H1 (cell line): ENCODE data around the gene POLR1D. TPM values are rescaled to one million over a fixed set of nuclear protein-coding genes. Genes with fewer than 3 reads are reported as not detected.

Experiments
- CTCF ChIA-PET: fragments of 300-600 bp; sonication (Branson Sonifier 250); formaldehyde crosslinking; loops from one replicate; lab custom pipeline; 2021; ENCODE audit not compliant: partially characterized antibody; lab: Charles Lee
- POLR2A ChIA-PET: fragments of 300-600 bp; sonication (Branson Sonifier 250); formaldehyde crosslinking; loops from one replicate; lab custom pipeline; 2021; ENCODE audit warnings: inconsistent platforms; ENCODE audit not compliant: partially characterized antibody; lab: Charles Lee
- DNase-seq, 2 experiments: peaks; one replicate each; pipeline versions ENCODE4 v3.0.0 to v3.0.0-alpha.2; 2010 to 2022; ENCODE audit warnings: low spot score in 2 of 2, low read depth in 1 of 2, mixed read lengths in 1 of 2
- FAIRE-seq: peaks from 2 replicates; lab custom pipeline; 2011; peaks lifted over from hg19 to GRCh38; lab: Jason Lieb, UNC
- H2AFZ ChIP-seq: 2 replicates; pipeline ENCODE4 v1.8.1; 2012; ENCODE audit warnings: low read length, inconsistent platforms
- H2AK5ac ChIP-seq: 2 replicates; pipeline ENCODE4 v1.6.1; 2013; ENCODE audit warnings: low read depth, low read length
- H2BK120ac ChIP-seq: replicated peaks from 2 replicates; pipeline ENCODE3; 2013; ENCODE audit warnings: low read depth, low read length, inconsistent platforms
- H2BK12ac ChIP-seq: 2 replicates; pipeline ENCODE4 v1.6.1; 2013; ENCODE audit warnings: low read depth, low read length
- H2BK15ac ChIP-seq: 2 replicates; pipeline ENCODE4 v1.6.1; 2013; ENCODE audit warnings: low read length
- H2BK20ac ChIP-seq: 2 replicates; pipeline ENCODE4 v1.6.1; 2013; ENCODE audit warnings: low read length
- H2BK5ac ChIP-seq: 2 replicates; pipeline ENCODE4 v1.6.1; 2013; ENCODE audit warnings: low read depth, low read length
- H3K14ac ChIP-seq: 2 replicates; pipeline ENCODE4 v1.6.1; 2013; ENCODE audit warnings: inconsistent platforms; ENCODE audit not compliant: insufficient read length
- H3K18ac ChIP-seq: 2 replicates; pipeline ENCODE4 v1.6.1; 2013; ENCODE audit warnings: low read length; ENCODE audit errors: extremely low read depth
- H3K23ac ChIP-seq: 2 replicates; pipeline ENCODE4 v1.6.1; 2013; ENCODE audit warnings: inconsistent platforms; ENCODE audit not compliant: insufficient read length
- H3K23me2 ChIP-seq: 2 replicates; pipeline ENCODE4 v1.6.1; 2013; ENCODE audit warnings: low read depth, low read length
- H3K27ac ChIP-seq: 2 replicates; pipeline ENCODE4 v1.6.1; 2011; ENCODE audit warnings: low read depth, low read length, inconsistent platforms
- H3K27me3 ChIP-seq, 4 experiments: replicated peaks in 1 of 4; 1 replicate in 1 of 4; 2 replicates in 3 of 4; pipeline versions ENCODE4 v1.6.1 to v1.8.1; 2011 to 2013; ENCODE audit warnings: low read length in 3 of 4, mild to moderate bottlenecking in 3 of 4, inconsistent platforms in 2 of 4, mixed read lengths in 2 of 4, moderate library complexity in 1 of 4; ENCODE audit not compliant: control insufficient read depth in 3 of 4, insufficient read depth in 3 of 4; ENCODE audit errors: extremely low read depth in 1 of 4
- H3K36me3 ChIP-seq, 4 experiments: 2 replicates each; pipeline versions ENCODE4 v1.6.1 to v1.8.1; 2011 to 2013; ENCODE audit warnings: mild to moderate bottlenecking in 4 of 4, low read length in 3 of 4, moderate library complexity in 2 of 4, control low read depth in 1 of 4, inconsistent platforms in 1 of 4; ENCODE audit not compliant: insufficient read depth in 4 of 4, control insufficient read depth in 2 of 4
- H3K4ac ChIP-seq: replicated peaks from 2 replicates; pipeline ENCODE3; 2013; ENCODE audit warnings: low read length, low read depth, mixed read lengths, inconsistent platforms; ENCODE audit not compliant: insufficient read length
- H3K4me1 ChIP-seq, 4 experiments: replicated peaks in 1 of 4; 1 replicate in 1 of 4; 2 replicates in 3 of 4; pipeline versions ENCODE4 v1.6.1 to v1.8.1; 2011 to 2013; ENCODE audit warnings: low read length in 3 of 4, inconsistent platforms in 2 of 4, mixed read lengths in 1 of 4; ENCODE audit not compliant: insufficient read depth in 4 of 4, control insufficient read depth in 3 of 4
- H3K4me2 ChIP-seq, 2 experiments: 2 replicates each; pipeline versions ENCODE4 v1.6.1 to v1.8.1; 2011 to 2013; ENCODE audit warnings: low read depth in 2 of 2, low read length in 2 of 2, control low read depth in 1 of 2, inconsistent platforms in 1 of 2, mild to moderate bottlenecking in 1 of 2; ENCODE audit not compliant: insufficient read depth in 1 of 2
- H3K4me3 ChIP-seq, 4 experiments: fragments of 200-600, 300-600 bp in 1 of 4; sonication (generic), shearing (Covaris generic), sonication (Bioruptor Twin) in 1 of 4; 2 replicates each; pipeline versions ENCODE4 v1.5.1 to v1.8.1; 2011 to 2016; ENCODE audit warnings: low read length in 4 of 4, low read depth in 3 of 4, control low read depth in 2 of 4, inconsistent platforms in 2 of 4, mild to moderate bottlenecking in 2 of 4, mixed read lengths in 1 of 4, moderate library complexity in 1 of 4; ENCODE audit not compliant: insufficient read depth in 2 of 4; ENCODE audit errors: extremely low read depth in 1 of 4
- H3K56ac ChIP-seq: replicated peaks from 2 replicates; pipeline ENCODE3; 2013; ENCODE audit warnings: low read depth, mild to moderate bottlenecking, mixed read lengths, low read length, inconsistent platforms; ENCODE audit not compliant: insufficient read length
- H3K79me1 ChIP-seq: 2 replicates; pipeline ENCODE4 v1.6.1; 2013; ENCODE audit warnings: low read depth, low read length, control low read depth
- H3K79me2 ChIP-seq, 2 experiments: 2 replicates each; pipeline versions ENCODE4 v1.6.1 to v1.8.1; 2012 to 2013; ENCODE audit warnings: low read length in 2 of 2, mild to moderate bottlenecking in 2 of 2, inconsistent platforms in 1 of 2; ENCODE audit not compliant: insufficient read depth in 2 of 2, control insufficient read depth in 1 of 2
- H3K9ac ChIP-seq, 4 experiments: replicated peaks in 1 of 4; 1 replicate in 1 of 4; 2 replicates in 3 of 4; pipeline versions ENCODE4 v1.6.1 to v1.8.1; 2011 to 2013; ENCODE audit warnings: low read depth in 3 of 4, low read length in 3 of 4, control low read depth in 2 of 4, mild to moderate bottlenecking in 2 of 4, moderate library complexity in 2 of 4, inconsistent platforms in 1 of 4; ENCODE audit errors: extremely low read depth in 1 of 4
- H3K9me3 ChIP-seq, 2 experiments: 2 replicates each; pipeline versions ENCODE4 v1.6.1 to v1.8.1; 2012 to 2013; ENCODE audit warnings: mild to moderate bottlenecking in 2 of 2, moderate library complexity in 2 of 2, control low read depth in 1 of 2, inconsistent platforms in 1 of 2, low read depth in 1 of 2, low read length in 1 of 2, mixed read lengths in 1 of 2; ENCODE audit not compliant: insufficient read depth in 2 of 2
- H4K20me1 ChIP-seq, 2 experiments: replicated peaks in 1 of 2; 2 replicates each; pipeline versions ENCODE3 to v1.8.1; 2011 to 2013; ENCODE audit warnings: inconsistent platforms in 2 of 2, low read length in 2 of 2, mild to moderate bottlenecking in 1 of 2; ENCODE audit not compliant: insufficient read depth in 2 of 2, control insufficient read depth in 1 of 2
- H4K5ac ChIP-seq: 2 replicates; pipeline ENCODE4 v1.6.1; 2013; ENCODE audit warnings: low read length, low read depth, mixed read lengths, inconsistent platforms; ENCODE audit not compliant: insufficient read length
- H4K8ac ChIP-seq: 2 replicates; pipeline ENCODE4 v1.8.0; 2013; ENCODE audit warnings: mild to moderate bottlenecking, moderate library complexity, low read length, inconsistent platforms; ENCODE audit not compliant: insufficient read depth; ENCODE audit errors: extremely low read depth
- H4K91ac ChIP-seq: replicated peaks from 2 replicates; pipeline ENCODE3; 2013; ENCODE audit warnings: low read length, mixed read lengths, inconsistent platforms; ENCODE audit not compliant: insufficient read length
- BCL11A ChIP-seq, 2 experiments: IDR thresholded peaks; one replicate each; pipeline ENCODE4 v1.6.1; 2011; ENCODE audit warnings: low read depth in 2 of 2, low read length in 2 of 2, mild to moderate bottlenecking in 2 of 2
- CEBPB ChIP-seq: IDR thresholded peaks from 2 replicates; pipeline ENCODE4 v1.6.1; 2012; ENCODE audit warnings: low read depth, low read length
- CHD2 ChIP-seq: IDR thresholded peaks from 2 replicates; pipeline ENCODE4 v1.6.1; 2012; ENCODE audit warnings: low read length, improper control_type of control experiment
- CTBP2 ChIP-seq: IDR thresholded peaks from 2 replicates; pipeline ENCODE4 v1.7.0; 2011; ENCODE audit warnings: borderline replicate concordance, mild to moderate bottlenecking, moderate library complexity, mixed read lengths, low read length; ENCODE audit not compliant: insufficient read depth, insufficient read length
- EZH2 ChIP-seq: fragments of 200-600 bp; sonication (generic); IDR thresholded peaks from 2 replicates; pipeline ENCODE4 v1.7.1; 2012; ENCODE audit warnings: low read depth, mild to moderate bottlenecking, moderate library complexity, low read length, inconsistent platforms; ENCODE audit not compliant: severe bottlenecking
- FOSL1 ChIP-seq: IDR thresholded peaks from 2 replicates; pipeline ENCODE4 v1.6.1; 2011; ENCODE audit warnings: mild to moderate bottlenecking, low read depth, low read length, moderate library complexity; ENCODE audit not compliant: insufficient read depth
- GABPA ChIP-seq: IDR thresholded peaks from 2 replicates; pipeline ENCODE4 v1.6.1; 2011; ENCODE audit warnings: mild to moderate bottlenecking, low read length, moderate library complexity, borderline replicate concordance; ENCODE audit not compliant: insufficient read depth
- GTF2F1 ChIP-seq: IDR thresholded peaks from 2 replicates; pipeline ENCODE4 v1.6.1; 2012; ENCODE audit warnings: low read depth, low read length, improper control_type of control experiment, borderline replicate concordance
- JUN ChIP-seq: IDR thresholded peaks from 2 replicates; pipeline ENCODE4 v1.6.1; 2011; ENCODE audit warnings: low read depth, mild to moderate bottlenecking, improper control_type of control experiment, low read length
- KDM5A ChIP-seq: fragments of 200-600 bp; IDR thresholded peaks from 2 replicates; pipeline ENCODE4 v1.7.1; 2012; ENCODE audit warnings: mild to moderate bottlenecking, low read length, inconsistent platforms, mixed read lengths
- MAX ChIP-seq: IDR thresholded peaks from 2 replicates; pipeline ENCODE4 v1.6.1; 2012; ENCODE audit warnings: inconsistent platforms
- SUZ12 ChIP-seq: fragments of 200-600 bp; sonication (generic); IDR thresholded peaks from 2 replicates; pipeline ENCODE4 v1.6.1; 2012; ENCODE audit warnings: mild to moderate bottlenecking, inconsistent platforms, low read length, moderate library complexity, mixed read lengths
- TAF1 ChIP-seq: IDR thresholded peaks from 2 replicates; pipeline ENCODE4 v1.6.1; 2011; ENCODE audit warnings: mild to moderate bottlenecking, low read depth, low read length
- TAF7 ChIP-seq: optimal IDR thresholded peaks from 2 replicates; pipeline ENCODE3; 2011; ENCODE audit warnings: low read depth, mild to moderate bottlenecking, inconsistent platforms, low read length, moderate library complexity, borderline replicate concordance
- TCF12 ChIP-seq: IDR thresholded peaks from 2 replicates; pipeline ENCODE4 v1.6.1; 2011; ENCODE audit warnings: low read depth, mild to moderate bottlenecking, low read length
- WGBS, 2 experiments: shearing (Covaris generic) in 1 of 2; methylation state at CpG; one replicate each; pipeline versions ENCODE4 v1.1.6 to v1.1.7; 2013 to 2015; ENCODE audit warnings: low lambda C conversion rate in 2 of 2, mixed read lengths in 2 of 2, inconsistent platforms in 1 of 2, low coverage in 1 of 2, missing lambda C conversion rate in 1 of 2; ENCODE audit not compliant: insufficient replicate concordance in 2 of 2, insufficient coverage in 1 of 2, insufficient read length in 1 of 2; ENCODE audit errors: extremely low coverage in 1 of 2, missing lambda C conversion rate in 1 of 2; 5-methylcytosine and 5-hydroxymethylcytosine counted together
- polyA plus RNA-seq, 7 experiments: library from polyadenylated mRNA; depleted of rRNA in 3 of 7; stranded (reverse) in 5 of 7; unstranded in 2 of 7; fragments of >200 nt in 5 of 7; fragments of 200-250 nt in 2 of 7; gene quantifications; 1 replicate in 5 of 7; 2 replicates in 1 of 7; 4 replicates in 1 of 7; pipeline versions ENCODE4 v1.2.1 to v1.2.3, GENCODE V29; 2011 to 2013; ENCODE audit warnings: missing spikeins in 2 of 7, mixed read lengths in 2 of 7
- total RNA-seq: library from RNA; stranded (reverse); fragmentation: NEBNext Ultra II Directional; extraction: Animal tissue kit (Norgen Biotek cat#: 25700); gene quantifications from 2 replicates; pipeline ENCODE4 v1.2.1, GENCODE V29; 2021

The POLR1D gene
- total and polyA plus RNA-seq, 2 of the 8 experiments (the other 6 are each of a cell fraction or from before 2014, with no cell fraction given) = 226 to 232 TPM

GRCh38 chr13:27605099-27605498 is 16.6 kb upstream of the POLR1D start:
- H3K9me3 ChIP-seq = no peaks in the 10 kb centered on the region
- FAIRE-seq = no peak
- 0 out of 2 replicates have a peak, but pooled peaks cover 5% of the 10 kb centered on the region for H3K79me1 ChIP-seq
- peaks cover 0 to 4% of the 10 kb centered on the region in 2 experiments for H4K20me1 ChIP-seq
- H2BK120ac ChIP-seq = no peak overlapping the region
- no peak overlapping the region for H3K23ac ChIP-seq
- H3K4me2 ChIP-seq = no peak overlapping the region
- H3K18ac ChIP-seq = no peak overlapping the region
- CTCF ChIA-PET = interaction anchor here (0.5 to 1.2 kb wide), 2 partner anchors 10 to 161 kb away, joined by 4 read pairs; no protein-coding TSS in a partner anchor
- H2BK15ac ChIP-seq = no peak overlapping the region
- no peak overlapping the region for H4K8ac ChIP-seq
- no peak overlapping the region for H3K14ac ChIP-seq
- no peak for DNase-seq
- H2AK5ac ChIP-seq = no peak overlapping the region
- no peak overlapping the region for H2AFZ ChIP-seq
- no peak overlapping the region for H2BK5ac ChIP-seq
- no peak overlapping the region for H3K27ac ChIP-seq
- H2BK12ac ChIP-seq = no peak overlapping the region
- H3K4ac ChIP-seq = no peak overlapping the region
- H4K91ac ChIP-seq = no peak overlapping the region
- TF ChIP-seq KDM5A (no peak), GTF2F1 (no peak), MAX (no peak), CHD2 (no peak), GABPA (no peak), CTBP2 (no peak), FOSL1 (no peak), JUN (no peak), EZH2 (no peak), TAF7 (no peak), TAF1 (no peak), BCL11A (IDR thresholded peaks at IDR 0.05; ENCODE audit: low read depth in 2 of 2, low read length in 2 of 2) (no peak), TCF12 (no peak), CEBPB (no peak), SUZ12 (no peak)
- peaks cover 0 to 80% of the 10 kb centered on the region in 2 experiments; a peak in 3 of 4 replicates for H3K79me2 ChIP-seq
- POLR2A ChIA-PET = no interaction called here
- H4K5ac ChIP-seq = no peak overlapping the region
- peaks cover 0 to 3% (median 3%) of the 10 kb centered on the region in 4 experiments; a peak in 5 of 7 replicates for H3K4me1 ChIP-seq
- no peak overlapping the region for H3K9ac ChIP-seq
- 63% methylated on average over 3 of the region's 3 CpGs; no CpG with 5 or more reads in 1 of the 2 experiments for WGBS, 2 experiments
- no peaks in the 10 kb centered on the region for H3K23me2 ChIP-seq
- no peaks in the 10 kb centered on the region for H3K27me3 ChIP-seq
- no peak overlapping the region for H3K56ac ChIP-seq
- H3K4me3 ChIP-seq = no peak overlapping the region
- H3K36me3 ChIP-seq = no peaks in the 10 kb centered on the region
- H2BK20ac ChIP-seq = no peak overlapping the region
